HG03025 (cell line): ENCODE measurements around the gene BOLA2.
"Not testable (repeated sequence)": the region's sequence is repeated elsewhere in the genome, so short reads cannot be mapped to it uniquely, and the experiment has no call there.

ENCODE experiments used
- ATAC-seq: cut with Tn5 transposase; IDR thresholded peaks from one replicate; pipeline ENCODE4 v1.9.1; 2021; ENCODE audit warnings: mild to moderate bottlenecking, moderate library complexity; ENCODE audit not compliant: unreplicated experiment, low FRiP score

Gene BOLA2

DNA sequence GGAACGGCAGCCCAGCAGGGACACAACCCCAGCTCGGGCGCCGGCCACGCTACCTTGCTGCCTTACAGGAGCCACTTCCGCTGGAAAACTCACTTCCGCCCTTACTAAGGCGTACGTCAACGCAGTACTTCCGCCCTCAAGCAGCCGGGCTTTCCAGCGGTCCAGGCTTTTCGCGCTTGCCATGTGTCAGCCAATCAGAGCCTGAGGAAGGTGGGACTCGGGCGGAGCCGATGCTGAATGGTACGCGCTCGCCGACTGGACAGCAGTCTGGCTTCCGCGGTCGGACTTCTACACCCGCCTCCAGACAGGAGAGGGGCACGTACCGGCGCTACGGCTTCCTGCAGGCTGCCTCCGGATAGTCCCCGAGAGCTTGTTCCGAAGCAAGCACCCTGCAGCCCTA is at the start of gene BOLA2, which contains the start of gene SLX1B:
BOLA2 (minus strand) TSS at position 83 of the 400 bp plus-strand sequence. CDS start 98 bp downstream, outside the sequence.
SLX1B (plus strand) TSS at position 265 of the 400 bp plus-strand sequence.
- ATAC-seq, result peak; percentile 76

DNA sequence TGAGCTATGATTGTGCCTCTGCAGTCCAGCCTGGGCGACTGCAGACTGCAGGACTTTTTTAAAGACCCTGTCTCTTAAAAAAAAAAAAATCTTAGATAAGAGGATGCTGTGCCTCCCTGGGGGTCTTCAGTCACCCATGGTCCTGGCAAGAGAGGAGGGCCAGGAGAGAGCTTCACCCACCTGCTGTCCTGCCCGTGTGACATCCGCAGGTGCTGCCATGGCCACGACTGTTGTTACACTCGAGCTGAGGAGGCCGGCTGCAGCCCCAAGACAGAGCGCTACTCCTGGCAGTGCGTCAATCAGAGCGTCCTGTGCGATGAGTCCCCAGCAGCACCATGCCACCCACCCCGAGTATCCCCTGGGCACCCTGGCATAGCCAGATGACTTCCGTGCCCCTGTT is 28.1 kb upstream of the BOLA2 start:
- not testable (repeated sequence) for ATAC-seq

DNA sequence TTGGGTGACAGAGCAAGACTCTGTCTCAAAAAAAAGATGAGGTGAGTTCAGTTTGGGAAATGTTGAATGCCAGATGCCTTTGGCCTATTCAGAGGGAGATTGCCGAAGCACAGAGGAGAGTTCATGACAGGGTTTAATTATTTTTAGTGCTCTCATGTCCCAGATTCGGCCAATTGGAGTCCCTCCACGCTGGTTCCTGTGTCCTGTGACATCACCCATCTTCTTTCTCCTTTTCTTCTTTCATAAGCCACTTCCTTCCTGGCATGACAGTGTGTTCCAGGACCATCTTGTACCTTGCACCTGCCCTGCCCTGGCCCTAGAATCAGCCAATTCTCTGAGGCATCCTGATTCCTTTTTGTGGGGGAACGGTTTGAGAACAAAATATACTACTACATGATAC is 17.9 kb upstream of the BOLA2 start:
- not testable (repeated sequence) for ATAC-seq

DNA sequence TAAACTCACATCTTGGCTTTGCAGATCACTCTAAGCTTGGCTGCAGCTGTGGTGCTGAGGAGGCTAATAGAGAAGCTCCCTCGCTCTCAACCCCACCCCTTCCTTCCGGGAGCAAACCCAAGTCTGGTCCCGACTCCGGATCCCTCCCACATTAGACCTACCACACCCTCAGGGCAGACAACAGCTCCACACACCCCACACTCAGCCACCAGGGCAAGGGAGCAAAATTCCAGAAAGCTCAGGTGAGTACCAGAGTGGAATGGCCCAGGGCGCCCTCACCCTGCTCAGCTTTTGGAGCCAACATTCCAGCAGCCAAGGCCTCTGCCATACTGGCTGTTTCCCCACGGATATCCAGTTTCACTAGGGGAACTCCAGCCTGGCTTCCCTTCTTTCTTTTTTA is 15.5 kb upstream of the BOLA2 start:
- not testable (repeated sequence) for ATAC-seq

DNA sequence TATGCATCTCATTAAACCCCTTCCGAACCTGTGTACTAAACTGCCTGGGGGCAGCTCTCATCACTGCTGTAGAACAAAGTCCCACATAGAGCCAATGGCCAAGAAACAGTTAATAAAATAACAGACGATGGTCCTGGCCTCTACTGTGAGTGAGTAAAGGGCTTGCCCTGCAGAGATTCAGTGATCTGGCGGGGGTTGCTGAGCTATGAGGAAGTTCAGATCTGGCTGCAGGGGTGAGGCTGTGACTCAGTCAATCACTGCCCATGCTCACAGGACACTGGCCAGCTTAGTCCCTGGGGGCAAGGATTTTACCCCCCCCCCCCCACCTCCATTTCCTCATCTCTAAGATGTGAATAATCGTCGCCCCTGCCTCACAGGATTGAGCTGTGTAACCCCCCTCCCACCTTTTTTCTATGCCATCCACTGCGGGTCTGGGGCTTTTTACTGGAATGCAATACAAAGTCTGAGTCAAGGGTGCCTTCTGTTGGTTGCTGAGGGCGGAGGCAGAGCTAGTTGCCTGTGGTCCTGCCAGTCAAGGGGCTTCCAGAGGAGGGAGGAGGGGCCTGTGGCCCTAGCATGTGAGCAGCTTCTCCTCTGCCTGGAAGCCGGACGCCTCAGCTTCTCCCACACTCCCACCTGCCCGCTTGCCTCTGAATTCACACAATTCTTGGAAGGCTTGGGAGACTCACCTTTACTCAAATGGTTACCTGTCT is 13.7 kb upstream of the BOLA2 start:
- not testable (repeated sequence) for ATAC-seq

- not testable (repeated sequence) for ATAC-seq
These were observed 12.8 kb upstream of the BOLA2 start for GRCh38 chr16:29466904-29467303.

DNA sequence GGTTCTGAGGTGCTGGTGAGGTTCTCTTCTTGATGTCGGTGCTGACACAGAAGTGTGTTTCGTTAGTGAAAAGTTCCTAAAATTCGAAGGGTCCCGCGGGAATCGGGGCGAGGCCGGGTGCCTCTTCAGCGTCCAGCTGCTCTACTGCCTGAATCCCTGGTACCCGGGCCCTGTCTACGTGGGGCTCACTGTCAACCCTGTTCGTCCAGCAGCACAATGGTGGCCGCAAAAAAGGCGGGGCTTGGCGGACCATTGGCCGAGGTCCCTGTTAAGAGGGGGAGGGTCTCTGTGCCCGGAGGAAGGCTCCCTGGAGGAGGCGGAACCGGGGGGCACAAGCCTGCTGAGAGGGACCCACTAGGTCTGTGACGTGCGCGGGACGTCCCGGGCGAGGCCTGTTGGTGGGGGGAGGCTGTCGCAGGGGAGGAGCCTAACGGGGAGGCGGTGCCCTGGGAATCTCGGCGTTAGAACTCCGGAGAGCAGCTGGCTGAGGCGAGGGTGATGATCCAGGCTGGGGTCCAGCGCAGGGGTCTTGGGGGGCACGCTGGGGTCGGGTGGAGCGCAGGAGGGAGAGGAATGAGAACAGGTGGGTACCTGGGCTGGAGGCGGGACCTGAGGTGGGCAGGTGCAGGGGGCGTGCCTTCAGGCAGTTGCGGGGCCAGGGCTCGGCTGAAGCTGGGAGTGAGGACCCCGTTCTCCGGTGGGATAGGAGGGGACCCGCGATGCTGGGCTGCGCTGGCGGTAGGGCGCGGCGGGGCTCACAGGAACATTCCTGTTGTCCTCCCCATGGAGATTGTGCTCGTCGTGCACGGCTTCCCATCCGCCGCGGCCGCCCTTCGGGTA is 12.1 kb upstream of the BOLA2 start:
- ATAC-seq, result not testable (repeated sequence)

- ATAC-seq, result not testable (repeated sequence)
These were observed 6.5 kb upstream of the BOLA2 start for GRCh38 chr16:29460647-29461030.

GRCh38 chr16:29459706-29460646 is 5.8 kb upstream of the BOLA2 start, which contains the start of gene SULT1A4:
Gene SULT1A4 (plus strand): TSS chr16:29459913. CDS start chr16:29461386, 1,473 bp downstream.
- not testable (repeated sequence) for ATAC-seq

- ATAC-seq, result not testable (repeated sequence)
These were observed 3.5 kb upstream of the BOLA2 start for GRCh38 chr16:29457660-29458059.

DNA sequence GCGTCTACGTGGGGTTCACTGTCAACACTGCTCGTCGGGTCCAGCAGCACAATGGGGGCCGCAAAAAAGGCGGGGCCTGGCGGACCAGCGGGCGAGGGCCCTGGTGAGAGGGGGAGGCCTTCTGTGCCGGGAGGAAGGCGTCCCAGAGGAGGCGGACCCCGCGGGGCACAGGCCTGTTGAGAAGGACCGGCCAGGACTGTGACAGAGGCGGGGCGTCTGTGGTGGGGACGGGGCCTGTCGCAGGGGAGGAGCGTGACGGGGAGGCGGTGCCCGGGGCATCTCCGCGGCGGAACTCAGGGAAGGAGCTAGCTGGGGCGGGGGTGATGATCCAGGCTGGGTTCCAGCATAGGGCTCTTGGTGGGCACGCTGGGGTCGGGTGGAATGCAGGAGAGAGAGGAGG is 677 bp upstream of the BOLA2 start:
- ATAC-seq, result peak; percentile 52

GRCh38 chr16:29453754-29454153 is 397 bp downstream of the BOLA2 start:
- ATAC-seq, result peak; percentile 15

- not testable (repeated sequence) for ATAC-seq
These were observed 28.8 kb downstream of the BOLA2 start for GRCh38 chr16:29425390-29425789.

DNA sequence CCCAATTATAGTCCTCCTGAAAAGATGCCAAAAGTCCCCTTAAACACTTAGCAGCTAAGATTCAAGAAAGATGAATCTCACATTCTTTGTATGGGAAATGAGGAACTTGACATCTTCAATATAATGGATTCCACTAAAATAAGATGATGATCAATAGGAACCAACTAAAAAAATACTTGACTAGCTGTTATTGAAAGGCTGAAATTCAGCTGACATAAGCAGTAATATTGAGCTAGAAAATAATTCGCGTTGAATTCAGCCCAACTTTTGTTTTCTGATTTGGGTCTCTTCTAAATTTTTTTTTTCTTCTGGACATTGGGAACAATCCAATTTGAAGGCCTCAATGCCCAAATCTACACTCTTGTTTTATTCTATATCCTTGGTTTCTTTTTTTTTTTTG is 30.6 kb downstream of the BOLA2 start:
- ATAC-seq, result not testable (repeated sequence)

DNA sequence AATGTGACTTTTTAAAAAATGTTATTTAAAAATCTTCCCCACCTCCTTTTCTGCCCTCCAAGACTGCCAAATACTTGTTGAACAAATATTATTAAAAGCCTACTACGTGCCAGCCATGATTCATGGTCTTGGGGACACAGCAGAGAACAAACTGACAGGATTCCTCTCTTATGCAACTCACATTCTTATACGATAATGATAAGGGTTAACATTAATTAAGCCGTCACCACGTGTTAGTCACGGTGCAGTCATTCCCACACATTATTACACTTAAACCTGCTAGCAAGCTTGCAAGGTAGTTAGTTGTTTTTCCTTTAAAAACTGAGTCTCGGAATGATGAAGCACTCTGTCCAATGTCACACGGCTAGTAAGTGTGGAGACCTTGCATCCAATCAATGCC is 48.9 kb downstream of the BOLA2 start:
- ATAC-seq, result not testable (repeated sequence)
